GM21528 (cell line): Measurements from ENCODE around the gene FFAR3.
"Not testable (repeated sequence)": the region's sequence is repeated elsewhere in the genome, so short reads cannot be mapped to it uniquely, and the experiment has no call there.

Source experiments
- ATAC-seq: cut with Tn5 transposase; IDR thresholded peaks from one replicate; pipeline ENCODE4 v1.9.1; 2021; ENCODE audit warnings: mild to moderate bottlenecking, moderate library complexity; ENCODE audit not compliant: unreplicated experiment, low FRiP score

Gene FFAR3

DNA sequence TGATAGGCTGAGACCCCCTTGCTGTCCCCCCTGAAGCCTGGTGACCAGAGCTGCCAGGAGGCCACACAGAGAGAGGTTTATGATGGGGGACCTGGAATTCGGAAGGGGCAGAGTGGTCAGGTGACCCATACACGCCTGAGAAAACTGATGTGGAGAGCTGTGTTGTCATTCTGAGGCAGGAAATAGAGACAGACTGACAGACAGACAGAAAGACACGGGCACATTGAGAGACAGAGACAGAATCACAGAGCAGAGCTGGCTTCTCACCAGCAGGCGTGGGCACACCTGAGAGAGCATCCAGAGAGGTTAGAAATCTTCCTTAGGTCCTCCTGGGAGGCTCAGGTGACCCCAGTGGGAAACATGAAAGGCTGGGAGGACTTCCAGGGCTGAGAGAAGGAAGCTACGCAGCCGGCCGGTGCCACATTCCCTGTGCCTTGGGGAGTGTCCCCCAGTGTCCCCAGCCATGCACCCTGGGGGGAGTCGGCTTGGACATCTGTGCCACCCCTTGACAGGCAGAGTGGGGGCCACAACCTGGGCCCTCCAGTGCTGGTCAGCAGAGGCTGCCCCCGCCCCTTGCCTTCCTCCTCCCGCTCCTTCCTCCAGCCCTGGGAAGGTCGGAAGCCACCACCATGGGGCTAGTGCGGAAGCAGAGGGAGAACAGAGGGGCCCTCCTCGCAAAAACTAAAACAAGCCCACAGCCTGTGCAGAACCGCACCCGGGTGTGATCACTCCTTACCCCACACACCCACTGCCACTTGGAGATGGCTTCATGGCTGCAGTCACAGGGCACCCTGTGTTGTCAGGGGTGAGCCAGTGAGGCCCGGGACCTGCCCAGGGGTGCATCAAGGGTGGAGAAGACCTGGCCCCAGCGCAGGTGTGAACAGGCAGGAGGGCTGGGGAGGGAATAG, 8.4 kb upstream of the FFAR3 start:
- no peak for ATAC-seq

DNA sequence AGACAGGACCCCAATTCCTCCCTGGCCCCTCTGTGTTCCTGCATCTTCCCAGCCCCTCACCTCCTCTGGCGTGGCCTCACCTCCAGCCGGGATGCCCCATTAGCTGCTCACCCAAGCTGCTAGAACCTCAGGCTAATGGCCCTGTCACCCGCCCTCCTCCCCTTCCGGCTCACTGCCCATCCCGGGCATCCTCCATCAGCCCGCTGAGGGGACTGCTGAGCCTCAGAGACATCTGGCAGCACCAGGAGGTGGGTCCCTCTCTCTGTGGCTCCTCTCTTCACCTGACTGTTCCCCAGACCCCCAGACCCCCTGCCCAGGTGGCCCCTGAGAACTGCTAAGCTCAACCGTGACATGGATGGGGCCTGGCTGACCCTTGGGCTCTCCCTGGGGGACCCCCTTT, 7.7 kb upstream of the FFAR3 start:
- ATAC-seq = no peak

- ATAC-seq = no peak
Measured at GRCh38 chr19:35351411-35352176, 6.7 kb upstream of the FFAR3 start.

GRCh38 chr19:35352177-35352447, 6.1 kb upstream of the FFAR3 start:
- ATAC-seq = no peak

DNA sequence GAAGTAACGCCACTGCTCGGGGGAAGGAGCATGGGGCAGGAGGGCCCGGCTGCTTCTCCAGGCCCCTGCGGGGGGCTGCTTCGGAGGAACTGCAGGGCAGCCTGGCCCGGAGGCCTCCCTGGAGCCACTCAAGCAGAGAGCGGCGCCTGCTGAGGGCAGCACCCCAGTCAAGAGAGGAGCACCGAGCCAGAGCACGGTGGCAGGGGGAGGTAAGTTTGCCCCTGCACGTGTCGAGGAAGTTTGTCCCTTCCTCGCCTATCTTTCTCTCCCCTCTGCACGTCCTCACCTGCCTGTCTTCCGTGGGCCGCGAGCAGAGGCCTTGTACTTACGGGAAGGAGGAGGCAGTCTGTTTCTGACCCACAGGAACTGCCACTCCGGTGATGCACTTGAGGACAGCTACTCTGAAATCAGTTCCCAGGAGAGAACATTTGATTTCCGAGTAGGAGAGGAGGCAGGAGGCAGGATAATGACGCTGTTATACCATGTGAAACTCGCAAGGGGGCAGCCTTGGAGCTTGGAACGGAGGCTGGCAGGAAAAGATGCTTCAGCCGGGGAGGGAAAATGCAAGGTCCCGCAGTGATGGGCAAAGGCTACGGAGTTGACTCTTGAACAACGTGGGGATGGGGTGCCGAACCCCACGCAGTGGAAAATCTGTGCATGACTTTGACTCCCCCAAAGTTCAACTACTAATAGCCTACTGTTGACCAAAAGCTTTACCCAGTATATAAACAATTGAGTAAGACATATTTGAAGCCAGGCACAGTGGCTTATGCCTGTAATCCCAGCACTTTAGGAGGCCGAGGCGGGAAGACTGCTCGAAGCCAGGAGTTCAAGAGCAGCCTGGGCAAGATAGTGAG, 5.6 kb upstream of the FFAR3 start:
- ATAC-seq = no peak

DNA sequence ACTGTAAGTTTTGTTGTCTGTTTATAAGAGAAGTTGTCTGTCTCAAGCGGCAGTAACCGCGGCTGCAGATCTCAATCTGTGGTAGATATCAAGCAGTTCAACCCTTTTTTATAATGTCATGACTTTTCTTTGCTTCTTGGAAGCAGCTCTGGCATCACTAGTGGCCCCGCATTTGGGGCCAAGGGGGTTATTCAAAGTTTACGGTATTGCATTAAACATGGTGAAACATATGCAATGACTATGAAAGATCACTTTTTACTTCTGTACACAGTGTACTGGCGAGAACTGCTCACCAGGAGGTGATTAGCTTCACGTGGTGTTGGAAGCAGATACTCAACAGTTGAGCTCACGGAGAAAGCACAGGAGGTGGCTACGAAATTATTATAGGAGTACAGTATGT, 4.6 kb upstream of the FFAR3 start:
- no peak for ATAC-seq

DNA sequence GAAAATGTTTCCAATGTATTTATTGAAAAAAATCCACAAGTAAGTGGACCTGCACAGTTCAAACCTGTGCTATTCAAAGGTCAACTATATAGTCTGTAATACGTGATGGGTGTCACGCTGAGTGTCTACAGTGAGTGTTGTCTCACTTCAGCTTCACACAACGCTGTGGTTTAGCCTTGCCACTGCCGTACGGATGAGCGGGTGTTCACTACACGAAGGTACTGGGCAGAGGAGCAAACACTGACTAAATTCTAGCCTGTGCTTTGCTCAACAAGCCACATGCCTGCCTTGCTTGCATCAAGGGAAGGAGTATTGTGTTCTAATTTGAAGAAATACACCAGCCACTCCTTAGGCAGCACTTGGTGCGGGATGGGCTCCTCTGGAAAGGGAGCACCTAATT, 3.4 kb upstream of the FFAR3 start:
- no peak for ATAC-seq

- ATAC-seq = no peak
Measured at GRCh38 chr19:35355791-35356460, 2.3 kb upstream of the FFAR3 start.

DNA sequence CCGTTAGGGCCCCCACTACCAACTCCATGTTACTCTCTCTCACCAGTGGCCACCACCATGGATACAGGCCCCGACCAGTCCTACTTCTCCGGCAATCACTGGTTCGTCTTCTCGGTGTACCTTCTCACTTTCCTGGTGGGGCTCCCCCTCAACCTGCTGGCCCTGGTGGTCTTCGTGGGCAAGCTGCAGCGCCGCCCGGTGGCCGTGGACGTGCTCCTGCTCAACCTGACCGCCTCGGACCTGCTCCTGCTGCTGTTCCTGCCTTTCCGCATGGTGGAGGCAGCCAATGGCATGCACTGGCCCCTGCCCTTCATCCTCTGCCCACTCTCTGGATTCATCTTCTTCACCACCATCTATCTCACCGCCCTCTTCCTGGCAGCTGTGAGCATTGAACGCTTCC, 574 bp downstream of the FFAR3 start:
- not testable (repeated sequence) for ATAC-seq

DNA sequence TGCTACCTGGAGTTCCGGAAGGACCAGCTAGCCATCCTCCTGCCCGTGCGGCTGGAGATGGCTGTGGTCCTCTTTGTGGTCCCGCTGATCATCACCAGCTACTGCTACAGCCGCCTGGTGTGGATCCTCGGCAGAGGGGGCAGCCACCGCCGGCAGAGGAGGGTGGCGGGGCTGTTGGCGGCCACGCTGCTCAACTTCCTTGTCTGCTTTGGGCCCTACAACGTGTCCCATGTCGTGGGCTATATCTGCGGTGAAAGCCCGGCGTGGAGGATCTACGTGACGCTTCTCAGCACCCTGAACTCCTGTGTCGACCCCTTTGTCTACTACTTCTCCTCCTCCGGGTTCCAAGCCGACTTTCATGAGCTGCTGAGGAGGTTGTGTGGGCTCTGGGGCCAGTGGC, 1.1 kb downstream of the FFAR3 start:
- ATAC-seq = not testable (repeated sequence)

- ATAC-seq = not testable (repeated sequence)
Measured at GRCh38 chr19:35360081-35360480, 1.8 kb downstream of the FFAR3 start.

- no peak for ATAC-seq
Measured at GRCh38 chr19:35360880-35361420, 2.7 kb downstream of the FFAR3 start.

- ATAC-seq = no peak
Measured at GRCh38 chr19:35362261-35363000, 4.2 kb downstream of the FFAR3 start.

- no peak for ATAC-seq
Measured at GRCh38 chr19:35363001-35363590, 4.8 kb downstream of the FFAR3 start.

- ATAC-seq = no peak
Measured at GRCh38 chr19:35363711-35364425, 5.6 kb downstream of the FFAR3 start.

- ATAC-seq = no peak
Measured at GRCh38 chr19:35365303-35365702, 7.0 kb downstream of the FFAR3 start.

DNA sequence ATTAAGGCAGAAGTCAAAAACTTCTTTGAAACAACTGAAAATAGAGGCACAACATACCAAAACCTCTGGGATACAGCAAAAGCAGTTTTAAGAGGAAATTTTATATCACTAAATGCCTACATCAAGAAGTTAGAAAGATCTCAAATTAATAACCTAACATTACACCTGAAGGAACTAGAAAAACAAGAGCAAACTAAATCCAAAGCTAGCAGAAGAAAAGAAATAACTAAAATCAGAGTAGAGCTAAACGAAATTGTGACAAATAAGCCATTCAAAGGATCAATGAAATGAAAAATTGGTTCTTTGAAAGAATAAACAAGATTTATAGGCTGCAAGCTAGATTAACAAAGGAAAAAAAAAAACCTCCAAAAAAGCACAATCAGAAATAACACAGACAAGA, 10.1 kb downstream of the FFAR3 start:
- ATAC-seq = no peak

- no peak for ATAC-seq
Measured at GRCh38 chr19:35369522-35369921, 11.3 kb downstream of the FFAR3 start.

GRCh38 chr19:35370722-35371121, 12.5 kb downstream of the FFAR3 start, which contains the start of gene GPR42:
TSS of gene GPR42 (plus strand) at chr19:35371068. CDS start at chr19:35371360, 292 bp downstream.
- no peak for ATAC-seq
